ENCODE measurements around the gene DMTF1.

Gene DMTF1

GRCh38 chr7:87148332-87148955 lies 3.8 kb upstream of the DMTF1 start:
- DNase-seq = no peak

GRCh38 chr7:87151002-87151728 lies 1.1 kb upstream of the DMTF1 start:
- DNase-seq = no peak

GRCh38 chr7:87151729-87152111 lies 533 bp upstream of the DMTF1 start:
- DNase-seq = no peak

GRCh38 chr7:87152897-87153641 lies 816 bp downstream of the DMTF1 start:
- DNase-seq = peak; percentile 17

GRCh38 chr7:87154166-87154565 lies 1.9 kb downstream of the DMTF1 start:
- DNase-seq = no peak

- DNase-seq = no peak
Measured at GRCh38 chr7:87154569-87154968, 2.3 kb downstream of the DMTF1 start.

- DNase-seq = no peak
Measured at GRCh38 chr7:87155788-87156187, 3.5 kb downstream of the DMTF1 start.

GRCh38 chr7:87156709-87157108 lies 4.5 kb downstream of the DMTF1 start:
- DNase-seq = no peak

GRCh38 chr7:87159538-87159937 lies 7.3 kb downstream of the DMTF1 start:
- DNase-seq = no peak

GRCh38 chr7:87164433-87164832 lies 12.2 kb downstream of the DMTF1 start:
- DNase-seq = no peak

GRCh38 chr7:87170828-87171227 lies 18.6 kb downstream of the DMTF1 start:
- no peak for DNase-seq

GRCh38 chr7:87171282-87171934 lies 19.2 kb downstream of the DMTF1 start:
- DNase-seq = no peak

GRCh38 chr7:87173471-87173870 lies 21.2 kb downstream of the DMTF1 start:
- DNase-seq = no peak

GRCh38 chr7:87178320-87178719 lies 26.1 kb downstream of the DMTF1 start:
- DNase-seq = no peak

- no peak for DNase-seq
Measured at GRCh38 chr7:87179180-87179579, 26.9 kb downstream of the DMTF1 start.

- no peak for DNase-seq
Measured at GRCh38 chr7:87187120-87187519, 34.9 kb downstream of the DMTF1 start.

- no peak for DNase-seq
Measured at GRCh38 chr7:87188930-87189329, 36.7 kb downstream of the DMTF1 start.

- no peak for DNase-seq
Measured at GRCh38 chr7:87190783-87191182, 38.5 kb downstream of the DMTF1 start.

- DNase-seq = no peak
Measured at GRCh38 chr7:87192784-87193487, 40.7 kb downstream of the DMTF1 start.

- DNase-seq = no peak
Measured at GRCh38 chr7:87193912-87194311, 41.7 kb downstream of the DMTF1 start.

GRCh38 chr7:87199241-87199640 lies 47.0 kb downstream of the DMTF1 start:
- DNase-seq = no peak

- no peak for DNase-seq
Measured at GRCh38 chr7:87199700-87200450, 47.6 kb downstream of the DMTF1 start.
